ENCODE results near the gene ZXDC. TPM values are rescaled to one million over a fixed set of nuclear protein-coding genes. Genes with fewer than 3 reads are reported as not detected.
A peak's percentile ranks its signal among the peaks of the same experiment; 100 is the strongest.

The ZXDC gene
- total RNA-seq, 8 experiments from 2014 or later, result 15.1 to 32.0 (median 24.2) TPM

- in situ Hi-C loops (cut with MboI; ENCODE audit: low pct_unique_long_range_greater_than_20kb in 2 of 9, low sequenced_read_pairs in 9 of 9, unreplicated experiment in 9 of 9), result no loop called here
- peaks cover 0 to 3% of the 10 kb centered on the region in 2 donors for H3K4me1 ChIP-seq (replicated peaks in 1 of 2)
- no peak overlapping the region for H3K27ac ChIP-seq
- WGBS, 10 experiments, result 80 to 100% (median 100%) methylated on average over 1 to 3 of the region's 9 CpGs; no CpG with 5 or more reads in 5 of the 10 experiments
- H3K4me3 ChIP-seq, result no peak overlapping the region
- no peak for ATAC-seq (replicated peaks in 6 of 8)
Observed at GRCh38 chr3:126507886-126508285, 32.2 kb upstream of the ZXDC start.

GRCh38 chr3:126503701-126504100 is 28.0 kb upstream of the ZXDC start:
- in situ Hi-C loops (cut with MboI; ENCODE audit: low pct_unique_long_range_greater_than_20kb in 2 of 9, low sequenced_read_pairs in 9 of 9, unreplicated experiment in 9 of 9), result no loop called here
- 0 to 100% (median 88%) methylated on average over 1 to 7 of the region's 10 CpGs; no CpG with 5 or more reads in 6 of the 10 experiments for WGBS, 10 experiments
- no peak overlapping the region for H3K4me3 ChIP-seq
- H3K27ac ChIP-seq, result no peak overlapping the region
- peaks cover 14 to 15% of the 10 kb centered on the region in 2 donors for H3K4me1 ChIP-seq (replicated peaks in 1 of 2)
- ATAC-seq (replicated peaks in 6 of 8), result no peak

- ATAC-seq (replicated peaks in 6 of 8), result no peak
- WGBS, 10 experiments, result 67 to 100% (median 100%) methylated on average over 1 of the region's 1 CpG; no CpG with 5 or more reads in 5 of the 10 experiments
- Histone ChIP-seq H3K4me1 (replicated peaks in 1 of 2) (peaks cover 14 to 15% of the 10 kb centered on the region in 2 donors), H3K27ac (no peak overlapping the region), H3K4me3 (no peak overlapping the region)
- in situ Hi-C loops (cut with MboI; ENCODE audit: low pct_unique_long_range_greater_than_20kb in 2 of 9, low sequenced_read_pairs in 9 of 9, unreplicated experiment in 9 of 9), result no loop called here
Observed at GRCh38 chr3:126502656-126503055, 27.0 kb upstream of the ZXDC start.

- H3K4me1 ChIP-seq (replicated peaks in 1 of 2), result peaks cover 14 to 15% of the 10 kb centered on the region in 2 donors
- in situ Hi-C loops (cut with MboI; ENCODE audit: low pct_unique_long_range_greater_than_20kb in 2 of 9, low sequenced_read_pairs in 9 of 9, unreplicated experiment in 9 of 9), result no loop called here
Observed at GRCh38 chr3:126501736-126502135, 26.0 kb upstream of the ZXDC start.

GRCh38 chr3:126501054-126501453 is 25.4 kb upstream of the ZXDC start:
- peak in 5 of 8 experiments; percentile 21 to 47 (median 25) for ATAC-seq (replicated peaks in 6 of 8)
- in situ Hi-C loops (cut with MboI; ENCODE audit: low pct_unique_long_range_greater_than_20kb in 2 of 9, low sequenced_read_pairs in 9 of 9, unreplicated experiment in 9 of 9), result no loop called here
- 40 to 100% (median 67%) methylated on average over 1 to 3 of the region's 5 CpGs; no CpG with 5 or more reads in 7 of the 10 experiments for WGBS, 10 experiments
- Histone ChIP-seq H3K4me3 (no peak overlapping the region), H3K27ac (no peak overlapping the region), H3K4me1 (replicated peaks in 1 of 2) (peaks cover 14 to 15% of the 10 kb centered on the region in 2 donors)

More at GRCh38 chr3:126501736-126502135, 26.0 kb upstream of the ZXDC start:
- ATAC-seq (replicated peaks in 6 of 8), result peak in 5 of 8 experiments; percentile 18 to 66 (median 57)
- Histone ChIP-seq H3K27ac (no peak overlapping the region), H3K4me3 (no peak overlapping the region)
- 40 to 100% (median 60%) methylated on average over 1 to 7 of the region's 7 CpGs; no CpG with 5 or more reads in 1 of the 10 experiments for WGBS, 10 experiments

- H3K4me3 ChIP-seq, result no peak overlapping the region
- H3K27ac ChIP-seq, result no peak overlapping the region
- in situ Hi-C loops (cut with MboI; ENCODE audit: low pct_unique_long_range_greater_than_20kb in 2 of 9, low sequenced_read_pairs in 9 of 9, unreplicated experiment in 9 of 9), result no loop called here
- H3K4me1 ChIP-seq (replicated peaks in 1 of 2), result peaks cover 14 to 15% of the 10 kb centered on the region in 2 donors
- no peak for ATAC-seq (replicated peaks in 6 of 8)
- 80 to 100% (median 90%) methylated on average over 2 to 4 of the region's 7 CpGs; no CpG with 5 or more reads in 7 of the 10 experiments for WGBS, 10 experiments
Observed at GRCh38 chr3:126500016-126500415, 24.3 kb upstream of the ZXDC start.

GRCh38 chr3:126499401-126499800 is 23.7 kb upstream of the ZXDC start:
- WGBS, 10 experiments, result 64 to 100% (median 83%) methylated on average over 1 to 6 of the region's 9 CpGs; no CpG with 5 or more reads in 5 of the 10 experiments
- ATAC-seq (replicated peaks in 6 of 8), result no peak
- H3K4me3 ChIP-seq, result no peak overlapping the region
- in situ Hi-C loops (cut with MboI; ENCODE audit: low pct_unique_long_range_greater_than_20kb in 2 of 9, low sequenced_read_pairs in 9 of 9, unreplicated experiment in 9 of 9), result no loop called here
- H3K4me1 ChIP-seq (replicated peaks in 1 of 2), result peaks cover 15% of the 10 kb centered on the region in 2 donors
- no peak overlapping the region for H3K27ac ChIP-seq

- peaks cover 19 to 20% of the 10 kb centered on the region in 2 donors for H3K4me1 ChIP-seq (replicated peaks in 1 of 2)
- no peak overlapping the region for H3K27ac ChIP-seq
- WGBS, 10 experiments, result 30 to 100% (median 62%) methylated on average over 1 to 2 of the region's 10 CpGs; no CpG with 5 or more reads in 6 of the 10 experiments
- in situ Hi-C loops (cut with MboI; ENCODE audit: low pct_unique_long_range_greater_than_20kb in 2 of 9, low sequenced_read_pairs in 9 of 9, unreplicated experiment in 9 of 9), result no loop called here
- ATAC-seq (replicated peaks in 6 of 8), result no peak
- H3K4me3 ChIP-seq, result no peak overlapping the region
Observed at GRCh38 chr3:126498929-126499328, 23.2 kb upstream of the ZXDC start.

GRCh38 chr3:126498461-126498860 is 22.8 kb upstream of the ZXDC start:
- no peak overlapping the region for H3K4me3 ChIP-seq
- no peak for ATAC-seq (replicated peaks in 6 of 8)
- in situ Hi-C loops (cut with MboI; ENCODE audit: low pct_unique_long_range_greater_than_20kb in 2 of 9, low sequenced_read_pairs in 9 of 9, unreplicated experiment in 9 of 9), result no loop called here
- peaks cover 22 to 24% of the 10 kb centered on the region in 2 donors for H3K4me1 ChIP-seq (replicated peaks in 1 of 2)
- WGBS, 10 experiments, result 50 to 83% (median 60%) methylated on average over 1 to 3 of the region's 4 CpGs; no CpG with 5 or more reads in 5 of the 10 experiments
- H3K27ac ChIP-seq, result no peak overlapping the region

GRCh38 chr3:126497956-126498355 is 22.3 kb upstream of the ZXDC start:
- Histone ChIP-seq H3K27ac (no peak overlapping the region), H3K4me1 (replicated peaks in 1 of 2) (peaks cover 22 to 24% of the 10 kb centered on the region in 2 donors), H3K4me3 (no peak overlapping the region)
- ATAC-seq (replicated peaks in 6 of 8), result no peak
- 90 to 100% methylated on average over 1 to 2 of the region's 6 CpGs; no CpG with 5 or more reads in 8 of the 10 experiments for WGBS, 10 experiments
- in situ Hi-C loops (cut with MboI; ENCODE audit: low pct_unique_long_range_greater_than_20kb in 2 of 9, low sequenced_read_pairs in 9 of 9, unreplicated experiment in 9 of 9), result no loop called here

- ATAC-seq (replicated peaks in 6 of 8), result no peak
- in situ Hi-C loops (cut with MboI; ENCODE audit: low pct_unique_long_range_greater_than_20kb in 2 of 9, low sequenced_read_pairs in 9 of 9, unreplicated experiment in 9 of 9), result no loop called here
- Histone ChIP-seq H3K4me1 (replicated peaks in 1 of 2) (peaks cover 22 to 24% of the 10 kb centered on the region in 2 donors), H3K4me3 (no peak overlapping the region), H3K27ac (no peak overlapping the region)
- whole genome bisulfite sequencing, 10 experiments, result 55 to 100% (median 74%) methylated on average over 1 to 12 of the region's 21 CpGs; no CpG with 5 or more reads in 3 of the 10 experiments
Observed at GRCh38 chr3:126496894-126497850, 21.5 kb upstream of the ZXDC start.

GRCh38 chr3:126495786-126496185 is 20.1 kb upstream of the ZXDC start:
- 80 to 100% methylated on average over 1 of the region's 8 CpGs; no CpG with 5 or more reads in 8 of the 10 experiments for WGBS, 10 experiments
- Histone ChIP-seq H3K27ac (no peak overlapping the region), H3K4me3 (no peak overlapping the region), H3K4me1 (replicated peaks in 1 of 2) (peaks cover 9 to 13% of the 10 kb centered on the region in 2 donors)
- ATAC-seq (replicated peaks in 6 of 8), result no peak
- in situ Hi-C loops (cut with MboI; ENCODE audit: low pct_unique_long_range_greater_than_20kb in 2 of 9, low sequenced_read_pairs in 9 of 9, unreplicated experiment in 9 of 9), result no loop called here

GRCh38 chr3:126494970-126495230 is 19.2 kb upstream of the ZXDC start:
- 0 to 100% methylated on average over 1 to 2 of the region's 6 CpGs; no CpG with 5 or more reads in 8 of the 10 experiments for whole genome bisulfite sequencing, 10 experiments
- Histone ChIP-seq H3K4me1 (replicated peaks in 1 of 2) (peaks cover 9 to 11% of the 10 kb centered on the region in 2 donors), H3K27ac (no peak overlapping the region), H3K4me3 (no peak overlapping the region)
- in situ Hi-C loops (cut with MboI; ENCODE audit: low pct_unique_long_range_greater_than_20kb in 2 of 9, low sequenced_read_pairs in 9 of 9, unreplicated experiment in 9 of 9), result no loop called here
- no peak for ATAC-seq (replicated peaks in 6 of 8)

All from motor neuron (in vitro differentiated cells).